ENCODE data around the gene RNASEH1. TPM values are rescaled to one million over a fixed set of nuclear protein-coding genes. Genes with fewer than 3 reads are reported as not detected.
"Not testable (repeated sequence)": the region's sequence is repeated elsewhere in the genome, so short reads cannot be mapped to it uniquely, and the experiment has no call there.

Gene RNASEH1
- total and polyA plus RNA-seq, 2 donors, result 12.4 to 15.7 TPM

DNA sequence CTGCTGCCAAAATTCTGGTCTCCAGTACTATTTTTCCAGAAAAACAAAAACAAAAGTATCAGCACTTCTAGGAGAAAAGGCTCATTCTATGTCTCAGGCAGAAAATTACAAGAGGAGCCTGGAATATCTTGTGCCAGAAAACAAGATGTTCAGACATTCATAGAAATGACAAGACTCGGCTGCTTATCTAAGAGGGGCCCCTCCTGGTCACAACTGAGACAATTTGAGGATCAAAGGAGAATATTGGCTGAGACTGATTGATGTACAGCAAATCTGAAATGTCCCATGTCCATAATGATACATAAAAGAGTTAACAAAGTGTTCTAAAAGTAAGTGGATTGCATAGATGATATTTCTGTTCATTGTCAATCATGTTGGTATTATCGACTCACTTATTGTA is 14.5 kb upstream of the RNASEH1 start:
- WGBS, result 96% methylated on average over 2 of the region's 2 CpGs
- Histone ChIP-seq H3K9me3 (ENCODE audit: control insufficient read depth in 2 of 2, insufficient read depth in 1 of 2, low read length in 1 of 2) (peaks cover 0 to 6% of the 10 kb centered on the region in 2 donors), H3K27ac (ENCODE audit: low read depth in 1 of 2, low read length in 1 of 2) (no peak overlapping the region), H3K4me1 (ENCODE audit: control insufficient read depth in 2 of 2, insufficient read depth in 2 of 2, low read length in 2 of 2) (peaks cover 3 to 19% of the 10 kb centered on the region in 2 donors), H3K27me3 (ENCODE audit: control insufficient read depth in 2 of 2, insufficient read depth in 1 of 2, low read length in 1 of 2) (no peaks in the 10 kb centered on the region), H3K4me3 (ENCODE audit: low read length in 2 of 2) (no peak overlapping the region), H3K36me3 (ENCODE audit: control insufficient read depth in 2 of 2, insufficient read depth in 2 of 2, low read length in 1 of 2) (peaks cover 5 to 14% of the 10 kb centered on the region in 2 donors)
- DNase-seq (ENCODE audit: low read depth in 6 of 9, low spot score in 9 of 9), result no peak

DNA sequence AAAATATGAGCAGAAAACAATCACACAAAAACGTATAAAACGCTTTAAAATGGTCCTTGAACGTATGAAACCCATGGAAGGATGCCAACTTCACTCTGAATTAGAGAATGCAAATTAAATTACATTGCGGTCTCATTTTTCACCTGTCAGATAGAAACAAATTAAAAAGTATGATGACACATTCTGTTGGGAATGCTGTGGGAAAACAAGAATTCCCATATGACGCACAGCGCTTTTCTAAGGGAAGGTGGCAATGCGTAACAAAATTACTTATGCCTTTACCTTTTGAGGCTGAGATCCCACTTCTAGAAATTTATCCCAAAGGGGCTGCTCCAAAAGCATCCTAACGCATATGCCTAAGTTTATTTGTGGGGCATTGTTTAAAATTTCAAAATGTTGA is 13.2 kb upstream of the RNASEH1 start:
- H3K36me3 ChIP-seq (ENCODE audit: control insufficient read depth in 2 of 2, insufficient read depth in 2 of 2, low read length in 1 of 2), result peaks cover 0 to 2% of the 10 kb centered on the region in 2 donors
- whole genome bisulfite sequencing, result 96% methylated on average over 8 of the region's 8 CpGs
- no peaks in the 10 kb centered on the region for H3K27me3 ChIP-seq (ENCODE audit: control insufficient read depth in 2 of 2, insufficient read depth in 1 of 2, low read length in 1 of 2)
- peaks cover 0 to 6% of the 10 kb centered on the region in 2 donors for H3K9me3 ChIP-seq (ENCODE audit: control insufficient read depth in 2 of 2, insufficient read depth in 1 of 2, low read length in 1 of 2)
- H3K4me3 ChIP-seq (ENCODE audit: low read length in 2 of 2), result no peak overlapping the region
- H3K27ac ChIP-seq (ENCODE audit: low read depth in 1 of 2, low read length in 1 of 2), result no peak overlapping the region
- DNase-seq (ENCODE audit: low read depth in 6 of 9, low spot score in 9 of 9), result no peak
- peaks cover 0 to 9% of the 10 kb centered on the region in 2 donors for H3K4me1 ChIP-seq (ENCODE audit: control insufficient read depth in 2 of 2, insufficient read depth in 2 of 2, low read length in 2 of 2)

DNA sequence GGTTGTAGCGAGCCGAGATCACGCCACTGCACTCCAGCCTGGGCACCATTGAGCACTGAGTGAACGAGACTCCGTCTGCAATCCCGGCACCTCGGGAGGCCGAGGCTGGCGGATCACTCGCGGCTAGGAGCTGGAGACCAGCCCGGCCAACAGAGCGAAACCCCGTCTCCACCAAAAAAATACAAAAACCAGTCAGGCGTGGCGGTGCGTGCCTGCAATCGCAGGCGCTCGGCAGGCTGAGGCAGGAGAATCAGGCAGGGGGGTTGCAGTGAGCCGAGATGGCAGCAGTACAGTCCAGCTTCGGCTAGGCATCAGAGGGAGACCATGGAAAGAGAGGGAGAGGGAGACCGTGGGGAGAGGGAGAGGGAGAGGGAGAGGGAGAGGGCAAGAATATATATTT is 11.5 kb upstream of the RNASEH1 start:
- DNase-seq (ENCODE audit: low read depth in 6 of 9, low spot score in 9 of 9); H3K9me3 ChIP-seq (ENCODE audit: control insufficient read depth in 2 of 2, insufficient read depth in 1 of 2, low read length in 1 of 2); H3K4me3 ChIP-seq (ENCODE audit: low read length in 2 of 2); H3K36me3 ChIP-seq (ENCODE audit: control insufficient read depth in 2 of 2, insufficient read depth in 2 of 2, low read length in 1 of 2); H3K27ac ChIP-seq (ENCODE audit: low read depth in 1 of 2, low read length in 1 of 2); H3K27me3 ChIP-seq (ENCODE audit: control insufficient read depth in 2 of 2, insufficient read depth in 1 of 2, low read length in 1 of 2); H3K4me1 ChIP-seq (ENCODE audit: control insufficient read depth in 2 of 2, insufficient read depth in 2 of 2, low read length in 2 of 2): not testable (repeated sequence)
- 91% methylated on average over 17 of the region's 23 CpGs for WGBS

DNA sequence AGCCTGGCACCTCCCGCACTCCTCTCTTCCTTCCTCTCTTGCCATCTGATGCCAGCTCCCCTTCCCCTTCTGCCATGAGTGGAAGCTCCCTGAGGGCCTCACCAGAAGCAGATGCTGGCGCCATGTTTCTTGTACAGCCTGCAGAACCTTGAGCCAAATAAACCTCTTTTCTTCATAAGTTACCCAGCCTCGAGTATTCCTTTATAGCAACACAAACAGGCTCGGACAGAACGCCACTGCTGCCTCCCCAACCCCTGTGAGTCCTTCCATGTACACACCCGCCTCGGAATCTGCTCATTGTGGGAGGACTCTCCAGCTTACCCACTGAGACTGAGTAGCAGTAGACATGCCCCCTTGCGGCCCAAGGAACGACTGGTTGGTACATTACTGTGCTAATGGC is 8.7 kb upstream of the RNASEH1 start:
- no peak for DNase-seq (ENCODE audit: low read depth in 6 of 9, low spot score in 9 of 9)
- H3K27ac ChIP-seq (ENCODE audit: low read depth in 1 of 2, low read length in 1 of 2), result no peak overlapping the region
- H3K4me3 ChIP-seq (ENCODE audit: low read length in 2 of 2), result no peak overlapping the region
- no peaks in the 10 kb centered on the region for H3K36me3 ChIP-seq (ENCODE audit: control insufficient read depth in 2 of 2, insufficient read depth in 2 of 2, low read length in 1 of 2)
- H3K4me1 ChIP-seq (ENCODE audit: control insufficient read depth in 2 of 2, insufficient read depth in 2 of 2, low read length in 2 of 2), result no peaks in the 10 kb centered on the region
- WGBS, result 98% methylated on average over 9 of the region's 9 CpGs
- no peaks in the 10 kb centered on the region for H3K9me3 ChIP-seq (ENCODE audit: control insufficient read depth in 2 of 2, insufficient read depth in 1 of 2, low read length in 1 of 2)
- no peaks in the 10 kb centered on the region for H3K27me3 ChIP-seq (ENCODE audit: control insufficient read depth in 2 of 2, insufficient read depth in 1 of 2, low read length in 1 of 2)

DNA sequence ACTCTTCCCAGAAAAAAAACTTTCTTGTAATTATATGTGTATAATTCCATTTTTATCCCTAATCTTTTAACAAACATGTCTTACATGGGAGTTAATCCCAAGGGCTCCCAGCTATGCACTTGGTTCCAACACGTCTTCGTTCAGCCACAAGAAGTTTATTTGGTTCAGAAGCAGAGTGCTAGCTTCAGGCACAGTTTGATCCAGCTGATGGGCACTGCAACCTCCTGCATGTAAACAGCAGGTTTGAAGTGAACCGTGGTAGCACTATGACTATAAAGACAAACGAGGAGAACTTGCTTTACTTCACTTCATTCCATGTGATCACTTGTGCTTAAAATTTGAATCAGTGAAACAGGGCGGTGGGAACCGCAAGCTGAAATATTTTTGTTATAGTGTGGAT is 7.0 kb upstream of the RNASEH1 start:
- H3K27me3 ChIP-seq (ENCODE audit: control insufficient read depth in 2 of 2, insufficient read depth in 1 of 2, low read length in 1 of 2), result no peaks in the 10 kb centered on the region
- H3K4me1 ChIP-seq (ENCODE audit: control insufficient read depth in 2 of 2, insufficient read depth in 2 of 2, low read length in 2 of 2), result no peaks in the 10 kb centered on the region
- H3K27ac ChIP-seq (ENCODE audit: low read depth in 1 of 2, low read length in 1 of 2), result no peak overlapping the region
- 96% methylated on average over 6 of the region's 6 CpGs for WGBS
- H3K9me3 ChIP-seq (ENCODE audit: control insufficient read depth in 2 of 2, insufficient read depth in 1 of 2, low read length in 1 of 2), result no peaks in the 10 kb centered on the region
- no peak overlapping the region for H3K4me3 ChIP-seq (ENCODE audit: low read length in 2 of 2)
- DNase-seq (ENCODE audit: low read depth in 6 of 9, low spot score in 9 of 9), result no peak
- peaks cover 0 to 5% of the 10 kb centered on the region in 2 donors for H3K36me3 ChIP-seq (ENCODE audit: control insufficient read depth in 2 of 2, insufficient read depth in 2 of 2, low read length in 1 of 2)

DNA sequence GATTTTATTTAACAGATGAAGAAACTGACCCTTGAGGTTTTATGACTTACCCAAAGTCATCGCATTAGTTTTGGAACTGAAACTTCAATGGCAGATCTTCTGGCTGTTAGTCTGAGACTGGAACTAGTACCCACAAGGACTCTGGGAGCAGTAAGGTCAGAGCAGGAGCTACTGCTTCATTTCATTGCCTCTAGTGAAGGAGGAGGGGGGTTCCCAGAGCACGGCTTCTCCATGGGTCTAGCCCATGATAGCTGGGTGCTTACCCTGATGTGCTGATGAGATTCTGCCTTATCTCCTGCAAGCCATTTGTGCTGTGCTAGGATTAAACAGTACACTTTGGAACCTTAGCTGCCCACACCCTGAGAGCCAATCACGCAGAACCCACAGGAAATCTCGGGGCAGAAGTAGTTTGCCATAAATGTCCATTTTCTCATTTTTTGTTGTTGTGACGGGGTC is 5.4 kb upstream of the RNASEH1 start:
- H3K4me1 ChIP-seq (ENCODE audit: control insufficient read depth in 2 of 2, insufficient read depth in 2 of 2, low read length in 2 of 2), result peaks cover 4 to 8% of the 10 kb centered on the region in 2 donors
- H3K36me3 ChIP-seq (ENCODE audit: control insufficient read depth in 2 of 2, insufficient read depth in 2 of 2, low read length in 1 of 2), result peaks cover 0 to 5% of the 10 kb centered on the region in 2 donors
- no peak overlapping the region for H3K27ac ChIP-seq (ENCODE audit: low read depth in 1 of 2, low read length in 1 of 2)
- H3K27me3 ChIP-seq (ENCODE audit: control insufficient read depth in 2 of 2, insufficient read depth in 1 of 2, low read length in 1 of 2), result no peaks in the 10 kb centered on the region
- WGBS, result 98% methylated on average over 5 of the region's 5 CpGs
- no peak for DNase-seq (ENCODE audit: low read depth in 6 of 9, low spot score in 9 of 9)
- no peaks in the 10 kb centered on the region for H3K9me3 ChIP-seq (ENCODE audit: control insufficient read depth in 2 of 2, insufficient read depth in 1 of 2, low read length in 1 of 2)
- no peak overlapping the region for H3K4me3 ChIP-seq (ENCODE audit: low read length in 2 of 2)

DNA sequence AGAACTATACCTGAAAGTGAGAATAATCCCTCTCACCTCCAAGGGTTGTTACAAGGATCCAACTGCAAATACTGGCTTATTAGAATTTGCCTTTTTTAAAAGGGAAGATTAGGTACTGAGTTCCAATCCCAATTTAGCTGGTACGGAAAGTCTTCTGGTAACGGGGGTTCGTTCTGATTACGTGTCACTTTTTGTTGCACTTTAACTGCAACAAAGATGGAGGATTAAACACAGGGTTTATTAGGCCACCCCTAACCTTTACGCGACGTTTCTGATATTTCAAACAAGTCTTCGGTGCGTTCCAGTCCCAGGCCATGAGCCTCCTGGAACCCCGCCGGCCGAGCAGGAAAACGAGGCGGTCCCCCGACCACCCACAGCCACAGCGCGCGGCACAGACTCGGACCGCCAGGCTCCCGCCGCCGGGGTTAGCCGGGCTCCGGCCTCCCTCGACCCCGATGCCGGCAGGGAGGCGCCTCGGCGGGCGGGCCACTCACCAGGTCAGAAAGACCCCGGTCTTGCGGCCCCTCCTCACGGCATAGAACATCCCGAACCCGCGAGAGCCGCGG is 411 bp downstream of the RNASEH1 start:
- Histone ChIP-seq H3K36me3 (ENCODE audit: control insufficient read depth in 2 of 2, insufficient read depth in 2 of 2, low read length in 1 of 2) (peaks cover 17 to 28% of the 10 kb centered on the region in 2 donors), H3K4me3 (ENCODE audit: low read length in 2 of 2) (peak overlapping the region; percentile 77 to 98), H3K9me3 (ENCODE audit: control insufficient read depth in 2 of 2, insufficient read depth in 1 of 2, low read length in 1 of 2) (no peaks in the 10 kb centered on the region), H3K4me1 (ENCODE audit: control insufficient read depth in 2 of 2, insufficient read depth in 2 of 2, low read length in 2 of 2) (peaks cover 7 to 16% of the 10 kb centered on the region in 2 donors), H3K27ac (ENCODE audit: low read depth in 1 of 2, low read length in 1 of 2) (peak overlapping the region; percentile 79 to 86), H3K27me3 (ENCODE audit: control insufficient read depth in 2 of 2, insufficient read depth in 1 of 2, low read length in 1 of 2) (no peaks in the 10 kb centered on the region)
- under 1% methylated on average over 40 of the region's 40 CpGs for WGBS
- DNase-seq (ENCODE audit: low read depth in 6 of 9, low spot score in 9 of 9), result no peak

DNA sequence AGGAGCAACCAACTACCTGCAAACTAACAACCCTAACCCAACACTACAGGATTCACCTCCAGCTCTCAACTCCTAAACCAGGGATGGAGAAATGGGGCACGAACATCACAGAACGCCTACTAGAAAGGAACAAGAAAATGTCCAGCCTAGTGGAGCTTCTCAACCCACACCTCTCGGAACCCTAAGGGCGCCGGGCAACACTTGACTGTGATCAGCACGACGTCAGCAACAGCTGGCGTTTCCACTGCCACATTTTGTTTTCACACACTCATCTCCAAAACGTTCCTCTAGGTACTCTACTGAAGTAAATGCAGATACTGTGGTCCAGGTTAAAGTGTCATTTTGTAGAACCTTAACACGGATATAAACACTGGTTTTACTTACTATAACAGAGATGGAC is 4.2 kb downstream of the RNASEH1 start:
- Histone ChIP-seq H3K9me3 (ENCODE audit: control insufficient read depth in 2 of 2, insufficient read depth in 1 of 2, low read length in 1 of 2) (no peaks in the 10 kb centered on the region), H3K27me3 (ENCODE audit: control insufficient read depth in 2 of 2, insufficient read depth in 1 of 2, low read length in 1 of 2) (no peaks in the 10 kb centered on the region), H3K27ac (ENCODE audit: low read depth in 1 of 2, low read length in 1 of 2) (no peak overlapping the region), H3K36me3 (ENCODE audit: control insufficient read depth in 2 of 2, insufficient read depth in 2 of 2, low read length in 1 of 2) (peaks cover 53 to 57% of the 10 kb centered on the region in 2 donors), H3K4me3 (ENCODE audit: low read length in 2 of 2) (no peak overlapping the region), H3K4me1 (ENCODE audit: control insufficient read depth in 2 of 2, insufficient read depth in 2 of 2, low read length in 2 of 2) (peaks cover 6 to 12% of the 10 kb centered on the region in 2 donors)
- DNase-seq (ENCODE audit: low read depth in 6 of 9, low spot score in 9 of 9), result no peak
- WGBS, result 96% methylated on average over 10 of the region's 10 CpGs

DNA sequence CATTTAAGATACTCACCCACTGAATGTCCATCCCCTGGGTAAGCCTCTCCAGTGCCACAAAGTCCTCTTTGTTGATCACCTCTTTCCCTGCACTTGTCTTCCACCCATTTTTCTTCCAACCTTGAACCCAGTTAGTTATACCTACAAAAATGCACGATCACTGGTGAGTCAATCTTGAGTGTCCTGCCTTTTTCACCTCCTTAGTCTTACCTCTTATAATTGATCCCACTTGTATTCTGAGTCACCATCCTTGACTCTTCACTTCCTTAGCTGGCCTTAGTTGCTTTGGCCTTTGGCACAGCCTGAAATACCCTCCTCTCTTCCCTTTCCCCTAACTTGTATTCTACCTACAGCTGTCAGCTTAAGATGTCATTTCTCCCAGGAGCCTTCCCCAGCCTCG is 10.2 kb downstream of the RNASEH1 start:
- 99% methylated on average over 2 of the region's 2 CpGs for WGBS
- Histone ChIP-seq H3K27ac (ENCODE audit: low read depth in 1 of 2, low read length in 1 of 2) (no peak overlapping the region), H3K4me3 (ENCODE audit: low read length in 2 of 2) (no peak overlapping the region)

More for the DNA sequence above, 10.2 kb downstream of the RNASEH1 start:
- Histone ChIP-seq H3K9me3 (ENCODE audit: control insufficient read depth in 2 of 2, insufficient read depth in 1 of 2, low read length in 1 of 2) (no peaks in the 10 kb centered on the region), H3K36me3 (ENCODE audit: control insufficient read depth in 2 of 2, insufficient read depth in 2 of 2, low read length in 1 of 2) (peaks cover 79 to 91% of the 10 kb centered on the region in 2 donors), H3K4me1 (ENCODE audit: control insufficient read depth in 2 of 2, insufficient read depth in 2 of 2, low read length in 2 of 2) (no peaks in the 10 kb centered on the region), H3K27me3 (ENCODE audit: control insufficient read depth in 2 of 2, insufficient read depth in 1 of 2, low read length in 1 of 2) (no peaks in the 10 kb centered on the region)
- no peak for DNase-seq (ENCODE audit: low read depth in 6 of 9, low spot score in 9 of 9)

All from thymus (tissue), 11 donors.